ENCODE data around the gene ITPR2. TPM values are rescaled to one million over a fixed set of nuclear protein-coding genes. Genes with fewer than 3 reads are reported as not detected.

ITPR2 gene
- total RNA-seq, 1 experiment from 2014 or later: 41.6 TPM

DNA sequence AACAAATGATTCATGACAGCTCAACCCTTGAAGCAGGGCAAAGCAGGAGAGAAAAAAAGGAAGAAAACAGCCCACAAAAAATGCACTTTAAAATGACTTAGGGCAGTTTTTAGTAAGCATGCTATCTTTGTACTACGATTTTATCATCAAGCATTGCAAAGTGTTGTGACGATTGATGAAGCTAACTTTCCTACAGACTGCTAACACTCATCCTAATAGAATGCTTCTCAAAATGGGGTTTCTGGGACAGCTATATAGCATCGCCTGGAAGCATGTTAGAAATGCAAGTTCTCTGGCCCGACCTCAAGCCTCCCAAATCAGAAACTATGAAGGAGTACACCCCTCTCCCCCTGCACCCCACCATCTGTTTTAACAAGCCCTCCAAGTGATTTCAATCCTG, 381.2 kb downstream of the ITPR2 start:
- Histone ChIP-seq H3K4me3 (ENCODE audit: low read depth, low read length) (no peak overlapping the region), H3K9me3 (no peaks in the 10 kb centered on the region), H3K36me3 (ENCODE audit: control insufficient read depth, insufficient read depth, low read length) (no peaks in the 10 kb centered on the region), H3K27me3 (replicated peaks; ENCODE audit: control insufficient read depth, insufficient read depth, low read length) (no peaks in the 10 kb centered on the region), H3K4me1 (0 out of 2 replicates have a peak, but pooled peaks cover 3% of the 10 kb centered on the region)
- TF ChIP-seq, protein P1, sequence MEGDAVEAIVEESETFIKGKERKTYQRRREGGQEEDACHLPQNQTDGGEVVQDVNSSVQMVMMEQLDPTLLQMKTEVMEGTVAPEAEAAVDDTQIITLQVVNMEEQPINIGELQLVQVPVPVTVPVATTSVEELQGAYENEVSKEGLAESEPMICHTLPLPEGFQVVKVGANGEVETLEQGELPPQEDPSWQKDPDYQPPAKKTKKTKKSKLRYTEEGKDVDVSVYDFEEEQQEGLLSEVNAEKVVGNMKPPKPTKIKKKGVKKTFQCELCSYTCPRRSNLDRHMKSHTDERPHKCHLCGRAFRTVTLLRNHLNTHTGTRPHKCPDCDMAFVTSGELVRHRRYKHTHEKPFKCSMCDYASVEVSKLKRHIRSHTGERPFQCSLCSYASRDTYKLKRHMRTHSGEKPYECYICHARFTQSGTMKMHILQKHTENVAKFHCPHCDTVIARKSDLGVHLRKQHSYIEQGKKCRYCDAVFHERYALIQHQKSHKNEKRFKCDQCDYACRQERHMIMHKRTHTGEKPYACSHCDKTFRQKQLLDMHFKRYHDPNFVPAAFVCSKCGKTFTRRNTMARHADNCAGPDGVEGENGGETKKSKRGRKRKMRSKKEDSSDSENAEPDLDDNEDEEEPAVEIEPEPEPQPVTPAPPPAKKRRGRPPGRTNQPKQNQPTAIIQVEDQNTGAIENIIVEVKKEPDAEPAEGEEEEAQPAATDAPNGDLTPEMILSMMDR (IDR thresholded peaks at IDR 0.05; ENCODE audit: insufficient read depth in 1 of 2, low read depth in 1 of 2, low read length in 1 of 2, severe bottlenecking in 1 of 2, unreplicated experiment in 1 of 2): no peak
- BruUV-seq (replicated peaks): no TSS peak
- ChIA-PET CTCF (no interaction called here), POLR2A (no interaction called here)
- intact Hi-C loops (cut with micrococcal nuclease; ENCODE audit: unreplicated experiment): no loop called here
- H3K4me1 Mint-ChIP-seq (ENCODE audit: low read depth, unreplicated experiment): no peaks in the 10 kb centered on the region
- H3K9me3 Mint-ChIP-seq (ENCODE audit: unreplicated experiment): no peaks in the 10 kb centered on the region
- no peaks in the 10 kb centered on the region for H3K27me3 Mint-ChIP-seq (ENCODE audit: insufficient read depth, unreplicated experiment)
- no peak for DNase-seq
- H3K36me3 Mint-ChIP-seq (ENCODE audit: insufficient read depth, unreplicated experiment): no peaks in the 10 kb centered on the region
- H3K27ac Mint-ChIP-seq (ENCODE audit: unreplicated experiment): no peak overlapping the region
- H3K4me3 Mint-ChIP-seq (ENCODE audit: unreplicated experiment): no peak overlapping the region

DNA sequence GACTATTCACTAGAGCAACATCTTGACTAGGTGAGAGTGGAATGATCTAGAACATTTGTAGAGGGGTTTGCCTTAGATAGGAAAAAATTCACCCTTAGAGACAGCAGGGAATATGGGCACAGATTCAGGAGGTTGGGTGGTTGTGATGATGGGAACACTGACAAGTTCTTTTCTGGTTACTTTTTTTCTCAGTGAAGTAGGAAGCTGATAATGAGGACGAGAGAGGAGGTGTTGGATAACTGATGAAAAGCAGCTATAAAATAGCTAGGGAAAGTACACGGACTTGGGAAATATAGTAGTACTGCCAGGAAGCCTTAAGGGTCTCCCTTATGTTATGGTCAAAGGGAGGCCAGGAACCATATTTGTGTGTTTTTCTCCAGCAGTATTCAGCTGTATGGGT, 387.1 kb downstream of the ITPR2 start:
- H3K4me3 ChIP-seq (ENCODE audit: low read depth, low read length): no peak overlapping the region
- no peaks in the 10 kb centered on the region for H3K27me3 ChIP-seq (replicated peaks; ENCODE audit: control insufficient read depth, insufficient read depth, low read length)
- no peaks in the 10 kb centered on the region for H3K36me3 Mint-ChIP-seq (ENCODE audit: insufficient read depth, unreplicated experiment)
- H3K9me3 Mint-ChIP-seq (ENCODE audit: unreplicated experiment): no peaks in the 10 kb centered on the region
- H3K36me3 ChIP-seq (ENCODE audit: control insufficient read depth, insufficient read depth, low read length): no peaks in the 10 kb centered on the region
- CTCF ChIA-PET: interaction anchor here (1.0 kb wide), 1 partner anchor 168 kb away, joined by 4 read pairs; no protein-coding TSS in a partner anchor
- BruUV-seq (replicated peaks): no TSS peak
- no peaks in the 10 kb centered on the region for H3K27me3 Mint-ChIP-seq (ENCODE audit: insufficient read depth, unreplicated experiment)
- no peak overlapping the region for H3K27ac Mint-ChIP-seq (ENCODE audit: unreplicated experiment)
- intact Hi-C loops (cut with micrococcal nuclease; ENCODE audit: unreplicated experiment): no loop called here
- H3K4me1 ChIP-seq: no peaks in the 10 kb centered on the region
- DNase-seq: no peak
- no peaks in the 10 kb centered on the region for H3K4me1 Mint-ChIP-seq (ENCODE audit: low read depth, unreplicated experiment)
- no peaks in the 10 kb centered on the region for H3K9me3 ChIP-seq
- TF ChIP-seq, protein P1 (IDR thresholded peaks at IDR 0.05; ENCODE audit: insufficient read depth in 1 of 2, low read depth in 1 of 2, low read length in 1 of 2, severe bottlenecking in 1 of 2, unreplicated experiment in 1 of 2): no peak
- no peak overlapping the region for H3K4me3 Mint-ChIP-seq (ENCODE audit: unreplicated experiment)
- POLR2A ChIA-PET: no interaction called here

DNA sequence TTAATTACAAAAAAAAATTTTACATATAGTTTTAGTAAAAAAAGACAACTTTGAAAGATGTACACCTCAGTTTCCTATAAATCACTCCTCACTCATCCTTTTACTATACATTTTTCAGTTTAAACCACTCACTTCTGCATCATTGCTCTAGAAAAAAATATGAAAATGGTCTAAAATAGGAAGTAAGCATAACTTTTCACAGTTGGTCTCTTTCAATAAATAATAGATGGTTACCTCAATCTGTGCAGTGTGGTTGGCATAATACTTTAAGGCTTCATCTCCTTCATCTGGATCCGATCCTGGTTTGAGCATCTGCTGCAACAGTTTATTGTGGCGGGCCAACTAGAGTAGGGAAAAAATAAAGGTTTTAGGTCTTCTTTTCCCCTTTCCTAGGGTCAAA, 389.7 kb downstream of the ITPR2 start:
- no peaks in the 10 kb centered on the region for H3K9me3 ChIP-seq
- H3K4me3 Mint-ChIP-seq (ENCODE audit: unreplicated experiment): no peak overlapping the region
- H3K27me3 Mint-ChIP-seq (ENCODE audit: insufficient read depth, unreplicated experiment): no peaks in the 10 kb centered on the region
- no peaks in the 10 kb centered on the region for H3K9me3 Mint-ChIP-seq (ENCODE audit: unreplicated experiment)
- intact Hi-C loops (cut with micrococcal nuclease; ENCODE audit: unreplicated experiment): no loop called here
- TF ChIP-seq, protein P1 (IDR thresholded peaks at IDR 0.05; ENCODE audit: insufficient read depth in 1 of 2, low read depth in 1 of 2, low read length in 1 of 2, severe bottlenecking in 1 of 2, unreplicated experiment in 1 of 2): no peak
- DNase-seq: no peak
- no peaks in the 10 kb centered on the region for H3K4me1 ChIP-seq
- no TSS peak for BruUV-seq (replicated peaks)
- H3K4me3 ChIP-seq (ENCODE audit: low read depth, low read length): no peak overlapping the region
- no peak overlapping the region for H3K27ac Mint-ChIP-seq (ENCODE audit: unreplicated experiment)
- H3K4me1 Mint-ChIP-seq (ENCODE audit: low read depth, unreplicated experiment): no peaks in the 10 kb centered on the region
- CTCF ChIA-PET: no interaction called here
- H3K36me3 Mint-ChIP-seq (ENCODE audit: insufficient read depth, unreplicated experiment): no peaks in the 10 kb centered on the region
- no peaks in the 10 kb centered on the region for H3K36me3 ChIP-seq (ENCODE audit: control insufficient read depth, insufficient read depth, low read length)
- POLR2A ChIA-PET: no interaction called here
- no peaks in the 10 kb centered on the region for H3K27me3 ChIP-seq (replicated peaks; ENCODE audit: control insufficient read depth, insufficient read depth, low read length)

Measured in Caco-2 (cell line).